ENCODE measurements around the gene SATB1.
"Not testable (repeated sequence)": the region's sequence is repeated elsewhere in the genome, so short reads cannot be mapped to it uniquely, and the experiment has no call there.

SATB1 gene

GRCh38 chr3:18424729-18425640 lies at the start of gene SATB1:
Gene SATB1 (minus strand): TSS chr3:18425339. CDS start chr3:18420967, 4,372 bp downstream.
- DNase-seq: no peak

GRCh38 chr3:18474202-18474601 lies 49.1 kb upstream of the SATB1 start:
- no peak for DNase-seq

- no peak for DNase-seq
Observed at GRCh38 chr3:18469775-18470174, 44.6 kb upstream of the SATB1 start.

DNA sequence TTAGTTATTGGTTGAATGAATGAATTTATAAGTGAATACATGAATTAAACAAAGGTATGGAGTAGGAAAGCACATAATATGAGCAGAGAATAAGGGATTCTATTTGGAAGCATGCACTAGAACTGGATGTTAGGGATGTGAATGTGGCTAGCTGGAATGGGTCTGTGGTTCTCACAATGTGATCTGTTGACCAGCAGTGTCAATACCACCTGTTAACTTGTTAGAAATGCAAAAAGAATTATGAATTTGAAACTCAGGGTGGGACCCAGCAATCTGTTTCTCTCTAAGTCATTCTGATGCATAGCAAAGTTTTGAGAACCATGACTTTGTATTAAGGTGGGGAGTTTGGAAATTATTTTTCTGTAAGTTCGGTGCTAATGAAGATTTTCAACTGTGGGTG lies 41.0 kb upstream of the SATB1 start:
- DNase-seq: no peak

- DNase-seq: no peak
Observed at GRCh38 chr3:18454766-18455165, 29.6 kb upstream of the SATB1 start.

- not testable (repeated sequence) for DNase-seq
Observed at GRCh38 chr3:18449618-18450017, 24.5 kb upstream of the SATB1 start.

DNA sequence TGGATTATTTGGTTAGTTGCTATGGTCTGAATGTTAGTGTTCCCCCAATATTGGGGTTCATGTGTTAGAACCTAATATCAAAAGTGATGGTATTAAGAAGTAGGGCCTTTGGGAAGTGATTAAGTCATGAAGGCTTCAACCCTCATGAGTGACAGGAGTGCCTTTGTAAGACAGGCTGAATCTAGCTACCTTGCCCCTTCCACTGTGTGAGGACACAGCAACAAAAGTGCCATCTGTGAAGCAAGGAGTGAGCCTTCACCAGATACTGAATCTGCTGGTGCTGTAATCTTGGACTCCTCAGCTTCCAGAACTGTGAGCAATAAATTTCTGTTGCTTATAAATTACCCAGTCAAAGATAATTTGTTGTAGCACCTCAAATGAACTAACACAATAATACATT lies 22.6 kb upstream of the SATB1 start:
- no peak for DNase-seq

DNA sequence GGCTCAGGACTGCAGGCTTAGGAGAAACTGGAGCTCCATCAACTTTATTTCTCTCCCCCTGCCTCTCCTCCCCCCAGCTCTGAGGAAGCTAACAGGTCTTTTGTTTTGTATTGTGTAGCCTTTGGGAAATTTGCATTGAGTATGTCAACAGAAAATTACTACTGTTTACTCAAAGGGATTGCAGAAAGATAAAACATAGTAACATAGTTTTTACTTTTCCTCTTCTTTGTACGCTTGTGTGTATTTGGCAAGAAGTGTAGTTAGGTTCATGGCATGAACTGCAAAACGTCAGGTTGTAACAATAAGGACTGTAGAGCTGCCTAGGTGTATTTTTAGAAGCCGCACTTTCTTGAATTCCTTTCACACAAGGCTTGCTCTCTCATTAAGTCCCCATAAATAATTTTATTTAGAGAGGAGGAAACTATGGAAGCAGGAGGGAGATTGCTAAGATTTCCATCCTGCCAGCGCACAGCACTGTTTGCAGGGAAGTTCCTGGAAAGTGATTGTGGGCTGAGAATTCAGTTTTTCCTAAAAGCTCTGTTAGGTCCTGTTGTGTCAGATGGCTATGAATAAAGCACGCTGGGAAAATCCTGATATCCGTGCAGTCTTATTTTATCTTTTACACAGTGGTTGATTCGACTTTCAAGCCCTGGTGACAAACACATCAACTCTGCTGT lies 21.1 kb upstream of the SATB1 start:
- no peak for DNase-seq

- no peak for DNase-seq
Observed at GRCh38 chr3:18445401-18446148, 20.4 kb upstream of the SATB1 start.

GRCh38 chr3:18444595-18445400 lies 19.7 kb upstream of the SATB1 start:
- DNase-seq: no peak

GRCh38 chr3:18443665-18444594 lies 18.8 kb upstream of the SATB1 start:
- DNase-seq: no peak

DNA sequence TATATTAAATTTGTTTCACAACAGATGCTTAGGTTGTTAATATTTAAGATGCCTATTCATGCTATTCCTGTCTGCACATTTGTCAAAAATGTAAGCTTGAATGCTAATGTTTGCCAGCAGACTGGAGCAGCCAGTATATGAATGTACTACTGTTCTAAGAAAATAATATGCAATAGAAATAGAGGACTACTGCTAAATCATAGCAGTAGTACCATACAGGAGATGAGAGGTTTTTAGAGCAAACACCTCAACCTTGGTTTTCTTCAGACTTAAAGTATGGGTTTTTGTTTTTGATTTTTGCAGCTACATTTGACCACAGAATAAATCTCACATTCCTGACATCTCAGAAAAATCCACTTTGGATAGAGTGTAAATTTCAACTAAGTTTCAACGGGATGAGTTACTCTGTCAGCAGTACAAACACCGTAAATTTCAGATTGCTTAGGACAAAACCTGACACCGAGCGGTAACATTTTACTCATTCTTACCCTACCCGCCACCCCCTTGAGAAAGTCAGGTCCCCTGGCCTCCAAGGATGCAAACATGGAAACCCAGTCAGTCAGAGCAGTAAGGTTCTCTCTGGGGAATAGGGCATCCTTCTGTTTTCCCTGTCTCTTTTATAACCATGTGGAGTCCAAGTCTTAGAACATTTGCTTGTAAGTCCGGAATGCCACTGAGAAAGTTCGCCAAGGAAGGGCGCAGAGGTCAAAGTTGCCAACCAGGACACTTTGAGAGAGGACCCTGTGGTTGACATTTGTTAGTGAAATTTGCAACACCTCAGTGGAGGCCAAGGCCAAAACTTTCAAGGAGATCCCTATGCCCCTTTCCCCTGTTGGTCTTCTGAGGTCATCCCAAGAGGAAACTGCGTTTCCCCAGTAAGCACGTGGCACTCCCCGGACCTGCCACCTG lies 17.9 kb upstream of the SATB1 start:
- no peak for DNase-seq

DNA sequence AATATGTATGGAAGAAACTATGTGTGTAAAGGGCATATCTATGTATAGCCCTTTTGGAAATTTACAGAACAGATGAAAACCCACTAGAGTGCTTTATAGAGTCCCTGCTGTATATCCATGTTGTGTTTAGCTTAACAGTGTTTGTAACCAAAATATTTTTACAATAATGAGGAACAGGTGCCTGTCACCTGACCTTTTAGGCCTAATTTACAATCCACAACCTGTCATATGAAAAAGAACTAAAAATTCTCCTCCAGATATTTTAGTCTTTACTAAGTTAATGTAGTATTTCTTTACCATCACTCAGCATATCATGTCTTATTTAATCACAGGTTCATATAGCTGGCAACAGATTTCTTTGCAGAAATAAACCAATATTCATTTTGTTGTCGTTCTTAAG lies 16.4 kb upstream of the SATB1 start:
- no peak for DNase-seq

GRCh38 chr3:18440066-18440722 lies 15.1 kb upstream of the SATB1 start:
- DNase-seq: no peak

GRCh38 chr3:18439281-18439680 lies 14.1 kb upstream of the SATB1 start:
- DNase-seq: no peak

DNA sequence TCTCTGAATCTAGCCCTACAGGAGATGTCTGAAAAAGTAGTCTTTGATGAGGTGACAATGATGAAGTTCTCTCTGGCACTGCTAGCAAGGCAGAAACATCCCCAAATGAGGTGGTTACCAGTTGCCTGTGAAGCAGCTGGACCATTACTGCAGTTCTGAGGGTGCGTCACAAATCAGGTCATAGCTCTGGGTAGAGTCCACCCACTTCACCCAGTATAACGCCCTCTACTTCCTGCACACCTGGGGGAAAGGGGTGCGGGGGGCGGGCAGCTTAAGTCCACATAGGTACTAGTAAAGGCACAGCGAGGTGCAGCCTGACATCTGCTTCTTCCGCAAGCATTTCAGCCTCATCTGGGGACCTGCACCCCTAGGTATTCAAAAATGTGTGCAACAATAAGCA lies 13.4 kb upstream of the SATB1 start:
- no peak for DNase-seq

DNA sequence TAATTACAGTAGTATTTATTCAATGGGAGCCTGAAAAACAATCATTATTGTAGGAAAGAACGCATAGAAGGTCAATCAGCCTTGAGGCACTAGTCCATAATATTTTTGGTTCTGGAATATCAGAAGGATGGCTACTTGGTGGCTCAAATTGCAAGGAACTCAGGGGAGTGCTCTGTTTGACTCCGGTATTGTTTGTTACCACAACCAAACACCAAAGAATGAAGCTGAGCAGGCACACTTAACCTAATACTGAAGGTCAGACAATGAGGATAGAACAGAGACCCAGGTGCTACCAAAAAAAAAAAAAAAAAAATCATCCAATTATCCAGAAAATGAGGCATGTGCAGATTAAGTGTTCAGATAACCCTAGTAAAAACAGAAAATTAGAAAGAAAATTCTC lies 11.1 kb upstream of the SATB1 start:
- no peak for DNase-seq

DNA sequence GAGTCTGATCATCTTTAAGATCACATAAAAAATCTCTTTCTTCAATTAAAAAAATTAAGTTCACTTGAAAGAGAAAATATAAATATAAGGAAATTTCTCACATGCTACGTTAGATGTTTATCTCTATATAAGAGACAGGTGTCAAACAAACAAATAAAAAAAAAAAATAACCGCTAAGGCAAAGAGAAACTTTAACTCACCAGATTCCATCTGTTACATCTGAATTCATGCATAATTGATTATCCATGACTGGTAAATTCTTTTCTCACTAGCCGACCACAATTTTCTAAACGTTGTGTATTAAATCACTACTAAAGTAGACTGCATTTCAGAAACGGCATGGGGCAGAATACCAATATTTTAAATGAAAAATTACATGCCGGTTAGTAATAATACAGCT lies 9.6 kb upstream of the SATB1 start:
- no peak for DNase-seq

- no peak for DNase-seq
Observed at GRCh38 chr3:18432752-18433151, 7.6 kb upstream of the SATB1 start.

DNA sequence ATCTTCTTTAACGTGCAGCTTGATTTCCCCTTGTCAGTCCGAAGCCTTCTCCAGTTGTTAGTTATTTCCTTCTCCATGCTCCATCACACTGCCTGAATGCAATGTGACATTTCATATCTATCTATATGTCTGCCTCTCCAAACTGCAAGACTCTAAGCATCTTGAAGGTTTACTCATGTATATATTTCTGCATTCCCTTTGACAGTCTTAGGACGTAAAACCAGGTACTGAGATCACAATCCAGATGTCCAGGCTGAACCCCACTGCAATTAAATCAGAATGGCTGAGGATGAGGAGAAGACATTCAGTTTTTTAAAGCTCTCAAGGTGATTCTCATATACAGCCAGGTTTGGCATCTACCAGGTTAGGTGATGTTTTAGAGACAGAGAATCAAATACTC lies 6.1 kb upstream of the SATB1 start:
- DNase-seq: no peak
